Embryonic facial prominence (tissue), 1 donor: Measurements from ENCODE around the gene ASTN2.
"Not testable (repeated sequence)": the region's sequence is repeated elsewhere in the genome, so short reads cannot be mapped to it uniquely, and the experiment has no call there.

Experiments used
- DNase-seq: peaks from one replicate; pipeline ENCODE4 v3.0.0-alpha.2; 2016; ENCODE audit errors: extremely low spot score

Gene ASTN2

GRCh38 chr9:117076571-117077290, 338.1 kb downstream of the ASTN2 start:
- no peak for DNase-seq

- DNase-seq, result no peak
Measured at GRCh38 chr9:117075636-117076035, 339.2 kb downstream of the ASTN2 start.

- no peak for DNase-seq
Measured at GRCh38 chr9:117074784-117075520, 339.9 kb downstream of the ASTN2 start.

- DNase-seq, result no peak
Measured at GRCh38 chr9:117074342-117074662, 340.6 kb downstream of the ASTN2 start.

- DNase-seq, result no peak
Measured at GRCh38 chr9:117073539-117074341, 341.1 kb downstream of the ASTN2 start.

GRCh38 chr9:117073071-117073470, 341.8 kb downstream of the ASTN2 start:
- no peak for DNase-seq

GRCh38 chr9:117072216-117072615, 342.6 kb downstream of the ASTN2 start:
- no peak for DNase-seq

GRCh38 chr9:117071673-117072207, 343.1 kb downstream of the ASTN2 start:
- DNase-seq, result not testable (repeated sequence)

- no peak for DNase-seq
Measured at GRCh38 chr9:117063721-117064471, 351.0 kb downstream of the ASTN2 start.

GRCh38 chr9:117060963-117061362, 353.9 kb downstream of the ASTN2 start:
- no peak for DNase-seq

GRCh38 chr9:117050007-117050406, 364.9 kb downstream of the ASTN2 start:
- DNase-seq, result no peak

GRCh38 chr9:117046666-117047327, 368.1 kb downstream of the ASTN2 start:
- no peak for DNase-seq

GRCh38 chr9:117044241-117044640, 370.6 kb downstream of the ASTN2 start:
- no peak for DNase-seq

- DNase-seq, result no peak
Measured at GRCh38 chr9:117043159-117043558, 371.7 kb downstream of the ASTN2 start.

GRCh38 chr9:117035546-117035945, 379.3 kb downstream of the ASTN2 start:
- DNase-seq, result no peak

- no peak for DNase-seq
Measured at GRCh38 chr9:117034866-117035265, 380.0 kb downstream of the ASTN2 start.

- DNase-seq, result no peak
Measured at GRCh38 chr9:117030254-117030768, 384.5 kb downstream of the ASTN2 start.

- no peak for DNase-seq
Measured at GRCh38 chr9:117029341-117029740, 385.5 kb downstream of the ASTN2 start.

- no peak for DNase-seq
Measured at GRCh38 chr9:117028103-117028858, 386.6 kb downstream of the ASTN2 start.

- DNase-seq, result no peak
Measured at GRCh38 chr9:117021906-117022305, 393.0 kb downstream of the ASTN2 start.
